Neural progenitor cell (in vitro differentiated cells): Measurements from ENCODE around the gene NODAL. TPM values are rescaled to one million over a fixed set of nuclear protein-coding genes. Genes with fewer than 3 reads are reported as not detected.

Experiments used
- DNase-seq: peaks from one replicate; pipeline ENCODE4 v3.0.0-alpha.2; 2016; ENCODE audit warnings: low spot score
- H2AFZ ChIP-seq: fragments of 200-600 bp; sonication (generic); replicated peaks from 2 replicates; pipeline ENCODE4 v1.6.1; 2016; ENCODE audit warnings: antibody characterized with exemption
- H3F3A ChIP-seq: fragments of 200-600 bp; sonication (generic); 2 replicates; pipeline ENCODE4 v1.6.1; 2016; ENCODE audit warnings: antibody characterized with exemption, low read depth
- H3K27ac ChIP-seq: fragments of 200-600 bp; sonication (generic); 2 replicates; pipeline ENCODE4 v1.5.1; 2016; ENCODE audit warnings: mild to moderate bottlenecking
- H3K27me3 ChIP-seq: fragments of 200-600 bp; sonication (generic); 2 replicates; pipeline ENCODE4 v1.6.1; 2016; ENCODE audit warnings: mild to moderate bottlenecking, moderate library complexity
- H3K36me3 ChIP-seq: fragments of 200-600 bp; sonication (generic); 2 replicates; pipeline ENCODE4 v1.5.1; 2016
- H3K4me1 ChIP-seq: fragments of 200-600 bp; sonication (generic); 2 replicates; pipeline ENCODE4 v1.6.1; 2016; ENCODE audit warnings: mixed run types
- H3K4me2 ChIP-seq: fragments of 200-600 bp; sonication (generic); 2 replicates; pipeline ENCODE4 v1.6.1; 2016
- H3K4me3 ChIP-seq: fragments of 200-600 bp; sonication (generic); 2 replicates; pipeline ENCODE4 v1.5.1; 2016
- H3K79me2 ChIP-seq: fragments of 200-600 bp; sonication (generic); 2 replicates; pipeline ENCODE4 v1.6.1; 2016; ENCODE audit warnings: low read depth
- H3K9ac ChIP-seq: fragments of 200-600 bp; sonication (generic); 2 replicates; pipeline ENCODE4 v1.6.1; 2016
- H3K9me3 ChIP-seq: fragments of 200-600 bp; sonication (generic); 2 replicates; pipeline ENCODE4 v1.5.1; 2016; ENCODE audit warnings: low read depth
- H4K20me1 ChIP-seq: fragments of 200-600 bp; sonication (generic); 2 replicates; pipeline ENCODE4 v1.6.1; 2016; ENCODE audit warnings: low read depth
- H3K27ac Mint-ChIP-seq: 3 replicates; pipeline ENCODE4 v1.8.0; 2021; ENCODE audit warnings: mixed read lengths
- H3K27me3 Mint-ChIP-seq: 2 replicates; pipeline ENCODE4 v1.8.0; 2022; ENCODE audit warnings: low read depth, mild to moderate bottlenecking, inconsistent platforms, moderate library complexity, mixed read lengths; ENCODE audit not compliant: insufficient read depth
- H3K36me3 Mint-ChIP-seq: 3 replicates; pipeline ENCODE4 v1.8.0; 2021; ENCODE audit warnings: mixed read lengths
- H3K4me1 Mint-ChIP-seq: 3 replicates; pipeline ENCODE4 v1.8.0; 2021; ENCODE audit warnings: mixed read lengths
- H3K4me3 Mint-ChIP-seq: 3 replicates; pipeline ENCODE4 v1.8.0; 2021; ENCODE audit warnings: mild to moderate bottlenecking, moderate library complexity, mixed read lengths
- H3K9me3 Mint-ChIP-seq: 3 replicates; pipeline ENCODE4 v1.8.0; 2020; ENCODE audit warnings: mixed read lengths
- CTCF ChIP-seq: fragments of 200-600 bp; sonication (generic); IDR thresholded peaks from 2 replicates; pipeline ENCODE4 v1.5.1; 2017; ENCODE audit warnings: antibody characterized with exemption, mild to moderate bottlenecking
- EZH2 ChIP-seq: fragments of 200-600 bp; sonication (generic); IDR thresholded peaks from 2 replicates; pipeline ENCODE4 v1.6.1; 2017; ENCODE audit warnings: antibody characterized with exemption, mild to moderate bottlenecking, moderate library complexity
- EZH2phosphoT487 ChIP-seq: fragments of 200-600 bp; sonication (generic); IDR thresholded peaks from 2 replicates; pipeline ENCODE4 v1.6.1; 2017; ENCODE audit warnings: antibody characterized with exemption
- total RNA-seq: library from RNA; depleted of rRNA; stranded (reverse); fragments of >200 nt; gene quantifications from 2 replicates; pipeline ENCODE4 v1.2.3, GENCODE V29; 2015; ENCODE audit warnings: low replicate concordance

Gene NODAL
- total RNA-seq, 1 donor from 2014 or later: not detected

- Histone ChIP-seq H3K9ac (no peak overlapping the region), H3K27ac (no peak overlapping the region), H2AFZ (peak overlapping the region; percentile 18), H3K27me3 (no peaks in the 10 kb centered on the region), H3K9me3 (no peaks in the 10 kb centered on the region), H3K36me3 (no peaks in the 10 kb centered on the region), H3K4me2 (no peak overlapping the region), H3K79me2 (no peaks in the 10 kb centered on the region), H4K20me1 (no peaks in the 10 kb centered on the region), H3F3A (no peaks in the 10 kb centered on the region), H3K4me1 (no peaks in the 10 kb centered on the region), H3K4me3 (no peak overlapping the region)
- TF ChIP-seq EZH2 (no peak), CTCF (no peak), EZH2phosphoT487 (no peak)
- no peak for DNase-seq
- H3K27ac Mint-ChIP-seq: no peak overlapping the region
- no peaks in the 10 kb centered on the region for H3K36me3 Mint-ChIP-seq
- no peaks in the 10 kb centered on the region for H3K4me1 Mint-ChIP-seq
- peaks cover 7% of the 10 kb centered on the region for H3K27me3 Mint-ChIP-seq
- no peak overlapping the region for H3K4me3 Mint-ChIP-seq
- H3K9me3 Mint-ChIP-seq: no peaks in the 10 kb centered on the region
These were observed 49.8 kb downstream of the NODAL start for GRCh38 chr10:70391654-70392053.

Other genes with a start within 250 kb of the NODAL start
- 134 and 203 TPM in 2 replicates for gene PPA1, start 208.3 kb downstream of the NODAL start, total RNA-seq
- 0.06 TPM in 1 of 2 replicates, not detected in the other for gene NPFFR1, start 157.7 kb downstream of the NODAL start, total RNA-seq
- gene LRRC20, start 59.1 kb downstream of the NODAL start, total RNA-seq: 19.0 and 44.9 TPM in 2 replicates
- gene EIF4EBP2, start 37.5 kb downstream of the NODAL start, total RNA-seq: 110 and 122 TPM in 2 replicates
- gene PALD1, start 37.1 kb upstream of the NODAL start, total RNA-seq: 9.6 and 20.4 TPM in 2 replicates
- not detected in 2 replicates for gene PRF1, start 161.1 kb upstream of the NODAL start, total RNA-seq
- gene ADAMTS14, start 230.8 kb upstream of the NODAL start, total RNA-seq: 0.53 TPM in 1 of 2 replicates, not detected in the other